ENCODE measurements around the gene EIF5A.

DNA sequence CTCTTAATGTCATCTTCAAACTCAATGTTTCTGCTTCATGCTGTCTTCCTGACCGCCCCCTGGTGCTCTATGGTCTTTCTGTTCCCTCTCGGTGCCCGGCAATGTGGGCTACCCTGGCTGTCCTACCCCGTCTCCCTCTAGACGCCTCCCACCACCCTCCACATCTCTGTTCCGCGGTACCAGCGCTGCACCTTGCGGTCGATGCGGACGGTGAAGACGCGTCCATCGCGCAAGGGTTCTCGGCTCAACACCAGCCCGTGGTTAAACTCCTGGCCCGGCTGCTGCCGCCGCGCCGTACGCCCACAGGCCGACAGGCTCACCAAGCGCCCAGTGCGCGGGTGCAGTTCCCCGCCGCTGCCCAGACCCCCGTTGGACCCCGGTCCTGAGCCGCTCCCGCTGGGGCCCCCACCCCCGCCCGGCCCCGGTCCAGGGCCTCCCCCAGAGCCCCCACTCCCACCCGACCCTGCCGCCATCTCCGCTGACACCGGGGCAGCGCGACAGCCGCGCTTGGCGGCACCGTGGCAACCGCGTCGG, 21.5 kb downstream of the EIF5A start, which contains the start of gene NEURL4:
- TF ChIP-seq POLR2A (IDR thresholded peaks at IDR 0.05) (no peak), EP300 (IDR thresholded peaks at IDR 0.05) (no peak), POLR2AphosphoS5 (IDR thresholded peaks at IDR 0.05) (no peak)
- TF ChIP-seq, protein P1, sequence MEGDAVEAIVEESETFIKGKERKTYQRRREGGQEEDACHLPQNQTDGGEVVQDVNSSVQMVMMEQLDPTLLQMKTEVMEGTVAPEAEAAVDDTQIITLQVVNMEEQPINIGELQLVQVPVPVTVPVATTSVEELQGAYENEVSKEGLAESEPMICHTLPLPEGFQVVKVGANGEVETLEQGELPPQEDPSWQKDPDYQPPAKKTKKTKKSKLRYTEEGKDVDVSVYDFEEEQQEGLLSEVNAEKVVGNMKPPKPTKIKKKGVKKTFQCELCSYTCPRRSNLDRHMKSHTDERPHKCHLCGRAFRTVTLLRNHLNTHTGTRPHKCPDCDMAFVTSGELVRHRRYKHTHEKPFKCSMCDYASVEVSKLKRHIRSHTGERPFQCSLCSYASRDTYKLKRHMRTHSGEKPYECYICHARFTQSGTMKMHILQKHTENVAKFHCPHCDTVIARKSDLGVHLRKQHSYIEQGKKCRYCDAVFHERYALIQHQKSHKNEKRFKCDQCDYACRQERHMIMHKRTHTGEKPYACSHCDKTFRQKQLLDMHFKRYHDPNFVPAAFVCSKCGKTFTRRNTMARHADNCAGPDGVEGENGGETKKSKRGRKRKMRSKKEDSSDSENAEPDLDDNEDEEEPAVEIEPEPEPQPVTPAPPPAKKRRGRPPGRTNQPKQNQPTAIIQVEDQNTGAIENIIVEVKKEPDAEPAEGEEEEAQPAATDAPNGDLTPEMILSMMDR (IDR thresholded peaks at IDR 0.05) = no peak
